Dedifferentiated amniotic fluid mesenchymal stem cell (primary cell): ENCODE data around the gene RRM2.
"Not testable (repeated sequence)": the region's sequence is repeated elsewhere in the genome, so short reads cannot be mapped to it uniquely, and the experiment has no call there.

Experiments used
- DNase-seq: peaks from one replicate; pipeline ENCODE4 v3.0.0-alpha.2; 2016; ENCODE audit errors: extremely low spot score

RRM2 gene

GRCh38 chr2:10132043-10132575 lies 9.6 kb downstream of the RRM2 start:
- DNase-seq, result no peak

- no peak for DNase-seq
Measured at GRCh38 chr2:10132596-10132995, 10.1 kb downstream of the RRM2 start.

GRCh38 chr2:10132996-10133647 lies 10.6 kb downstream of the RRM2 start:
- DNase-seq, result no peak

DNA sequence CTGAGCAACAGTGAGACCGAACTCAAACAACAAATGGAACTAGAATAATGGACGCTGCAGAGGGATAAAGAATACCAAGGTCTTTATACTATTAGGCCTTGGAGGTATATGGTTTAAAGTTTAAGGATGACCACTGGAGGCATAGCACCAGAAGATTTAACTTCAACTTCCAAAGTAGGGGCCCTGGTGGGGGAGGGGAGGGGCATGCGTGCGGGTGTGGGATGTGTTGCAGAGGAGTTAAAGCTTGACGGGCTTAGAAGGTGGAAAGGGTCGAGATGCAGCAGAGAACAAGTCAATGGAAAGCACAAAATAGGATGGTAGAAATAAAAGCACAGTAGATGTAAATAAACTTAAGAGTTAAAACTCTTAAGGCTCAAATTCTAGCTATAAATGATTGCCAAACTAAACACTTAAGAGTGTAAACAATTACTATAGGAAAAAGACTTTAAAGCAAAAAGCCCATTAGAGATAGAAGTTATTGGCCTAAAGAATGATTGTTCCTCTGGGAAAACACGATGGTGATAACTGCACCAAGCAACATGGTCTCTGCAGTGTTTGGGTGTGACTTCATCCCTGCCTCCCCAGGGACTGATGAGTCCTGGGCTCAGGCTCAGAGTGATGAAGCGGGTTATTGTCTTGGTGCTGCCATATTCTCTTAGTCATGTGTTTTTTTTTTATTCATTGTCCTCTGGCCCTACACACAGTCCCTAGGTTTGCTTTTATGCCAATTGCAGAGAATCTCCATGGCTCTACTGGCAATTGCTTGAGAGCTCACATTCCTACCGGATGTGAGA lies 13.0 kb downstream of the RRM2 start:
- no peak for DNase-seq

DNA sequence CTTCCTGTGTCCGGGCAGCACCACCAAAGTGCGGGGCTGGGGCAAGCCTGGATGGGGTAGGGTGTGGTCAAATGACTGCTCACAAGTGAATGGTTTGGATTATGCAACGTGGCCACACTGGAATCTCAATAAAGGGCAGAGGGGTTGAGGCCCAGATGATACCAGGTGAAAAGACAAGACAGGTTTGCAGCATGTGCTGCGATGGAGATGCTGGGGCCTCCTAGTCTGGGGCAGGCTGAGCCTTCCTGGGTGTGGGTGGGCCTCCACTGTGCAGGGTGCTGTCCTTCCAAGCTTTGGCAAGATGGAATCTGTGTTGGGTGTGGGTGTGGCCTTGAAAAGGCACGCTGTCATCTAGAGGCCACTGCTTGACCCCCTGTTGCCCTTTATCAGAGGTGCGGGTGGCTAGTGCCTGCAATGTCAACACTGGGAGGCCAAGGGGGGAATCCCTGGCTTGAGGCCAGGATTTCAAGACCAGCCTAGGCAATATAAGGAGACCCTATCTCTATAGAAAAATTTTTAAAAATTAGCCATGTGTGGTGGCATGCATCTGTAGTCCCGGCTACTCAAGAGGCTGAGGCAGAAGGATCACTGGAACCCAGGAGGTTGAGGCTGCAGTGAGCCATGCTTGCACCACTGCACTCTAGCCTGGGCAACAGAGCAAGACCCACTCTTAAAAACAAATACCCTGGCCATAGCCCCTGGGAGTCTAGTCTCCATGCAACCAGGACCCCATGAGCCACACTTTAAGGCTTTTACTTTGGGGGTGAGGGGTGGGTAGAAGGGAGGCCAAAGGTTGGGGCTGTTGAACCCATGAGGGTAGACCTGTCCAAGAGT lies 13.8 kb downstream of the RRM2 start:
- no peak for DNase-seq

GRCh38 chr2:10137053-10137843 lies 14.7 kb downstream of the RRM2 start:
- DNase-seq, result no peak

DNA sequence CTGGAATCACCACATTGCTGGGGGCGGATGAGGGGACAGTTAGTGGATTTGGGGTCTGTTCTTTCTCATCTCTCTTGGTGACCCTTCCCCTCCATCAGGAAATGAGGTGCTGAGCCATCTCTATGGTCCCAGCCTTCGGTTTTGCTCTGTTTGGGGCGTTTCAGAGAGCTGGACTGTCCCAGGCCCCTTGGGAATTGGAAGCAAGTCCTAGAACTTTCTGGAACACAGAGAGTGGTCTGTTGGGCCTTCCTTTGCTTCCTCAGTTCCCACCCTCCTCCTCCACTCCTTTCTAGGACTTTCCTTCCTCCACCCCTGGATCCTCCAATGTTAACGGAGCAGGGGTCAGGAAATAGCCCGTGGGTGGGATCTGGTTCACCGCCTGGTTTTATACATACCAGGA lies 17.0 kb downstream of the RRM2 start:
- no peak for DNase-seq

DNA sequence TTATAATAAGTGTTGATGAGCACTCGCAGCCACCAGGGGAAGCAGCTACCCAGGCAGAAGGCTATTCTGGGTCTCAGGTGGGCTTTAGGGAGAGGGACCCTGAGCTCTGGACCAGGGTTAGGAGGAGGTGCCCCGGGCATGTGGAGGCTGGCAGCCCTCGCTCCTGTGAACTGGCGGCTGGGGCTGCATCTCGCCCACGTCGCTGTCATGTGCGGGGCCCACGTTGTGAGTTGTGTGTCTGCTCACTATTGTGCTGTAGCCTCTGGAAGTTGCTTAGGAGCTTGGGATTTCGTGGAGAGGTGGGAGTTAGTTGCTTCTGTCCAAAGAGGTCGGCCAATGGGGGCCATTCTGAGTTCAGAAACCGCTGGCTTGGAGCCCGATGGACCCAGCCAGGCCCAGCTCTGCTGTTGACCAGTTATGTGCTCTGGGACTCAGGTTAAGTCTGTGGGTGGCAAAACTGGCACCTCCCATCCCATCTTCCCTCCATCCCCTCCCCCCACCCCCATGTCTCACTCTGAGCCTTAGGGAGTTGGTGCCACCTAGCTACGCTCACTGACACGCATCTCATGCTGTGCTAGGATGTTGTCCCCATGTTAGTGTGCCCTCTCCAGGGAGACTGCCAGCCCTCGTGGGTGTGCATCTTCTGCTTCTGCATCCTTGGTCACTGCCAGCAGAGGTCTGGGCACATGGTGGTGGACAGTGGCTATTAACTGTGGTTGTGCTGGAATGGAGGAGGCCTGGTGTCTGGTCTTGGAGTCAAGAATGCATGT lies 18.5 kb downstream of the RRM2 start:
- no peak for DNase-seq

DNA sequence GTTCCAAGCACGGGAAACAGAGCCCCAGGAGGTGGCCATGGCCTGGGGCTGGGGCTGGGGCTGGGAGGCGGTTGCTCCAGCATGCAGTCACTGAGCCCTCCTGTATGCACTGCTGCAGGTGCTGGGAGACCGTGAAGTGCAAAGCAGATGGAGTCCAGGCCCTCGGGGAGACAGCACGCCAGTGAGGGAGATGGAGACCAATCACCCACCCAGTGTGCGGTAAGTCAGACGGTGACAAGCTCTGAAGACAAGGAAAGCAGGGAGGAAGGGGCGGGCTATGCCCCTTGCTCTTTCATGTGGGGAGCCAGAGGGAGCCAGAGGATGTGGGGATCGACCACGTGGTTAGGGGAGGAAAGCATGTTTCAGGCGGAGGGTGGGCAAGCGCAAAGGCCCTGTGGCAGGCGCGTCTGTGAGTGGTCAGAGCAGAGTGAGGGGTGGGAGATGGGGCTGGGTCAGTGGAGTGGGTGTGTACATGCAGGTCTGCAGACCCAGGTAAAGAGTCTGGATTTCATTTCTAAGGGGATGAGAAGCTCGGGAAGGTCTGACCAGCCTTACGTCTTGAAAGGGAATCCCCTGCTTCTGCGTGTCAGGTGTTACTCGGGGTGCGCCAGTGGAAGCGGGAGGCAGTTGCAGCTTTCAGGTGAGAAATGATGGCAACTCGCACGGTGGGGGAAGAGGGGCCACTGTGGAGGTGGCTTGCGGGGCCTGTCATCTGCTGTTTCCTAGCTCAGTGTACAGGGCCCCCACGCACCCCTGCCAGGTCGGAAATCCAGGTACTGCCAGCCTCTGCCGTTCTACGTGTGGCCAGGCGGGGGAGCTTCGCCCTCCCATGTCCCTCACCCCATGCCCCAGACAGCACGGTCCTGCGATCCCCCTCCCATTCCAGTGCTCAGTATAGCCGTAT lies 19.4 kb downstream of the RRM2 start:
- no peak for DNase-seq

GRCh38 chr2:10142640-10142965 lies 20.1 kb downstream of the RRM2 start:
- DNase-seq, result no peak

- DNase-seq, result no peak
Measured at GRCh38 chr2:10144771-10145518, 22.4 kb downstream of the RRM2 start.

GRCh38 chr2:10145519-10146357 lies 23.2 kb downstream of the RRM2 start:
- no peak for DNase-seq

DNA sequence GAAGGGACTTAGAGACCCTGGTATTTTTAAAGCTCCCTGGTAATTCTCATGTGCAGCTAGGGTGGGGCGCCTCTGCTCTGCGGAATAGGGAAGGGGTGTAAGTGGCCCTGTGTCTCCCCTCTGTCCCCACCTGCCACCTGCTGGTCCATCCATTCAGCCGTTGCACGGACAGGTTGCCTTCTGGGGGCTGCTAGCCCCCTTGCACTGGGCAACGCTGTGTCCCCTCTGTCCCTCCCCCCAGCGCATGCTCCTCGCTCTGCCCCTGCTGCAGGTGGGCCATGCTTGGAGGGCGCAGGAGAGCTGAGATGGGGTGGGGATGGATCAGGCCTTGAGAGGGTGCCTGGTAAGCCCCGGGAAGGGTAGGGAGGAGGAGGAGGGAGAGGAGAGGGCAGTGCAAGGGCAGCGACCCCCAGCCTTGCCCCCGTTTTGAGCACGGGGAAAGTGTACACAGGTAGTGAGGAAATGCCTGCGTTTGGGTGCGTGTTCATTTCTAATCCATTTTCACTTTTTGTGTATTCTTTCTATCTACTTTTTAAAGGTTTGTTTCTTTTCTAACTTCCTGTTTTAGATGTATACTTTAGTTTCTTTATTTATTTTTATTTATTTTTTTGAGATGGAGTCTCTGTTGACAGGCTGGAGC lies 23.9 kb downstream of the RRM2 start:
- DNase-seq, result no peak

DNA sequence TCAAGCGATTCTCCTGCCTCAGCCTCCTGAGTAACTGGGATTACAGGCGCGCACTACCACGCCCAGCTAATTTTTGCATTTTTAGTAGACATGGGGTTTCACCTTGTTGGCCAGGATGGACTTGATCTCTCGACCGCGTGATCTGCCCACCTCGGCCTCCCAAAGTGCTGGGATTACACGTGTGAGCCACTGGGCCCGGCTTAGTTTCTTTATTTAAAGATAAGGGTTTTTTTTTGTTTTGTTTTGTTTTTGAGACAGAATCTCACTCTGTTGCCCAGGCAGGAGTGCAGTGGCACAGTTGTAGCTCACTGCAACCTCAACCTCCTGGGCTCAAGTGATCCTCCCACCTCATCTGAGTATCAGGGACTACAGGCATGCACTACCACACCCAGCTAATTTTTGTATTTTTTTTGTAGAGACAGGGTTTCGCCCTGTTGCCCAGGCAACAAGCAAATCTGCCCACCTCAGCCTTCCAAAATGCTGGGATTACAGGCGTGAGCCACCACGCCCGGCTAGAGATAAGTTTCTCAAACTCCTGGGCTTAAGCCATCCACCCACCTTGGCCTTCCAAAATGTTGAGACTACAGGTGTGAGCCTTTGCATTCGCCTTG lies 24.6 kb downstream of the RRM2 start:
- DNase-seq, result not testable (repeated sequence)

DNA sequence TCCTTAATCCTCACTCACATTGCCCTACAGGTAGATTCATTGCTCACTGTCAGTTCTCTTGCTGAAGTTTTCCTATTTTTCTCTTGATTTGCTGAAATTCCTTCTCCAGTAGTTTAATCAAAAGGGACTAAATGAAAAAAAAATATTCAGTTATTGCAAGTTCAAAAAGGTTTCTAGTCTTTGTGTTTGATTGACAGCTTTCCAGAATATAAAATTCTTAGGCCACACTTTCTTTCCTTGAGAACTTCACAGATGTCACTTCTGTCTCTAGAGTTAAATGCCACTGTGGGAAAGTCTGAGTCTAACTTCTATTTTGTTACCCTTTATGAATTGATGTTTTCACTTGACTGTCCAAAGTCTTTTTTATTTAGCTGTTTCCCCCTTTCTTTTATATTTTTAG lies 25.7 kb downstream of the RRM2 start:
- no peak for DNase-seq

GRCh38 chr2:10149635-10150034 lies 27.1 kb downstream of the RRM2 start:
- no peak for DNase-seq

DNA sequence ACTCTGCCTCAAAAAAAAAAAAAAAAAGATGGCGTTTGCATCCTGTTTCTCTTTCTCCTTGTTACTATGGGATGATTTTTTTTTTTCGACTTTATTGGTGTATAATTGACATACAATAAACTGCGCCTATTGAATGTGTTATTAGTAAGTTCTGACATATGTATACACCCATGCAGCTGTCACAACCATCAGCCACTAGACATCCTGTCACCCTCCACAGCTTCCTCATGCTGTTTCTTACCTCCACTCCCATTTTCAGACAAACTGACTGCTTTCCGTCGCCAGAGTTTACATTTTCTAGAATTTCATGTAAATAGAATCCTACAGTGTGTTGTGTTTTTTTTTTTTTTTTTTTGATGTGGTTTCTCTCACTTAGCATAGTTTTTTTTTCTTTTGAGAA lies 27.9 kb downstream of the RRM2 start:
- DNase-seq, result no peak
